ENCODE data around the gene MYL5.
A peak's percentile ranks its signal among the peaks of the same experiment; 100 is the strongest.
"Not testable (repeated sequence)": the region's sequence is repeated elsewhere in the genome, so short reads cannot be mapped to it uniquely, and the experiment has no call there.

The MYL5 gene, protein sequence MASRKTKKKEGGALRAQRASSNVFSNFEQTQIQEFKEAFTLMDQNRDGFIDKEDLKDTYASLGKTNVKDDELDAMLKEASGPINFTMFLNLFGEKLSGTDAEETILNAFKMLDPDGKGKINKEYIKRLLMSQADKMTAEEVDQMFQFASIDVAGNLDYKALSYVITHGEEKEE

DNA sequence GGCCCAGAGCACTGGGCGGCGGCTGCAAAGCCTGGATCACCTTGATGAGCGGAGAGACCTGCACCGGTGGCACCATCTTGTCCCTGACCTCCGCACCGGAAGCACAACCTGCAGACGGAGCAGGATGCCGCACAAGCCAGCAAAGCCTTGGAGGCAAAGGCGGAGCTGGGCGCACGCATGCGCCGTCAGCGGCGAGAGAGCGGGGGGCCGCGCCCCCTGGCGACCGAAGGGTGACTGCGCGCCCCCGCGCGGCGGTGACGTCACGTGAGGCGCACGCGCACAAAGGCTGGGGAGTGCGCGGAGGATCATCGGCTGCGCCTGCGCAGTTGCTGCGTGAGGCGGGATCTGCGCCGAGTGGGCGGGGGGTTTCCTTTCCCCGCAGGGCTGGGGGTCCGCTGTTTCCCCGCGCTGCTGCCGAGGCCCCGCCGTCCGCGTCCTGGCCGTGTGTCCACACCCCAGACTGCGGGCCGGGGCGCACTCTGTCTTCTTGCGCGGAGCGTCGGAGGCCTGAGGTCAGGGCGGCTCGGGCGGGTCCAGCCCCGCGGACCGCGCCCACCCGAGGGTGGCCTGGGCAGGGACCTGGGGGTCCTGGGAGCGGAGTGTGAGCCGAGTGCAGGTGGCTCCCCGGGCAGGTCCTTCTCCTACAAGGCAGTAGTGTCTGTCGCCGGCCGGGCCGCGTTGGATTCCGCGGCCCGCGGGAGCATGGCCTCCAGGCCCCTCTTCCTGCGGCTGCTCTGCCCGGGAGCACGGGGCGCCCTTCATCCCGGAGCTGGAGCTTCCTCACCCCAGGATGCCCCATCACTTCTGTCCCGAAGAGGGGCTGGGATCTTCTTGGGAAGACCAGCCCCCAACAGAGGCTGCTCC, at the start of gene MYL5, which contains the start of gene ATP5ME:
Gene MYL5 (plus strand): TSS at position 371 of the 864 bp plus-strand sequence. CDS start 3,485 bp downstream, outside the sequence.
Gene ATP5ME (minus strand): TSS at position 105 of the 864 bp plus-strand sequence. CDS start 29 bp downstream, at position 76.
- peak; percentile 94 to 97 (median 96) for DNase-seq (ENCODE audit: low read depth in 3 of 3)

DNA sequence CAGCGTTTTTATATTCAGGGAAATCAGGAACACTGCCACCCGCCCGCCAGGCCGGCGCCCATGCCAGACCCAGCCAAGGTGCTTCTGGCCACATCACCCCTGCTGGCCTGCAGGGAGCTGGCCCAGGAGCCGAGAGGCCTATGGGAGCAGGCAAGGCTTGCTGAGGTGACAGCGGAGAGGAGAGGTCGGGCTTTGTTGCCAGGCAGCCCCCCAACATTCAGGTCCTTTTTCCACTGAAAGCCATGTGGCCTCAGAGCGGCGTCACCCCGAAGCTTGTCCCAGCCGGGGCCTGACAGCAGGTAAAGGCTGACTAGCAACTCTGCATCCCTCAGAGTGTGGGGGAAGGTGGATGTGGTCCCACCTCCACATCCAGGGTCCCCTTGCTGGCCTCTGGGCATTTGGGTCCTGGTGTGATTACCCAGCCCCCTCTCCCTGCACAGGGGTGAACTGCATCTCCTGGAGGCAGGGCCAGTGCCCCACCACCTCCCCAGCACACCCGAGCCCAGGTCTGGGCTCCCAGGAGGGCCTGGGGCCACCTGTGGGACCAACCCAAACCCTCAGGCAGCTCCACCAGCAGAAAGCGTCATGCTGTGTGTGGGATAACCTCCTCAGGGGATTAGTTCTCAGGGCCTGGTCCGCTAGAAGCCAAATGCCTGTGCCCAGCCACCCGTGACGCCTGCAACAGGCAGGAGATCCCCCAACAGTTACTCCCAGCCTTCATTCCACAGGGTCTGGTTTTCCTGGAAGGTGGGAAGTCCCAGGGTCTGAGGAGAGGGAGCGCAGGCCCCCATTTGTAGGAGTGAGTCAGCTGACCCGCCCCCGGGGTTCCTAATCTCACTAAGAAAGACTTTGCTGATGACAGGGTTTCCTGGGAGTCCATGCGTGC, 49.4 kb upstream of the MYL5 start, which contains the start of gene PDE6B:
Gene PDE6B (plus strand): TSS at position 869 of the 886 bp plus-strand sequence. CDS start 54 bp downstream, outside the sequence.
- DNase-seq (ENCODE audit: low read depth in 3 of 3): no peak

GRCh38 chr4:625631-626161, 48.6 kb upstream of the MYL5 start:
- DNase-seq (ENCODE audit: low read depth in 3 of 3): no peak

DNA sequence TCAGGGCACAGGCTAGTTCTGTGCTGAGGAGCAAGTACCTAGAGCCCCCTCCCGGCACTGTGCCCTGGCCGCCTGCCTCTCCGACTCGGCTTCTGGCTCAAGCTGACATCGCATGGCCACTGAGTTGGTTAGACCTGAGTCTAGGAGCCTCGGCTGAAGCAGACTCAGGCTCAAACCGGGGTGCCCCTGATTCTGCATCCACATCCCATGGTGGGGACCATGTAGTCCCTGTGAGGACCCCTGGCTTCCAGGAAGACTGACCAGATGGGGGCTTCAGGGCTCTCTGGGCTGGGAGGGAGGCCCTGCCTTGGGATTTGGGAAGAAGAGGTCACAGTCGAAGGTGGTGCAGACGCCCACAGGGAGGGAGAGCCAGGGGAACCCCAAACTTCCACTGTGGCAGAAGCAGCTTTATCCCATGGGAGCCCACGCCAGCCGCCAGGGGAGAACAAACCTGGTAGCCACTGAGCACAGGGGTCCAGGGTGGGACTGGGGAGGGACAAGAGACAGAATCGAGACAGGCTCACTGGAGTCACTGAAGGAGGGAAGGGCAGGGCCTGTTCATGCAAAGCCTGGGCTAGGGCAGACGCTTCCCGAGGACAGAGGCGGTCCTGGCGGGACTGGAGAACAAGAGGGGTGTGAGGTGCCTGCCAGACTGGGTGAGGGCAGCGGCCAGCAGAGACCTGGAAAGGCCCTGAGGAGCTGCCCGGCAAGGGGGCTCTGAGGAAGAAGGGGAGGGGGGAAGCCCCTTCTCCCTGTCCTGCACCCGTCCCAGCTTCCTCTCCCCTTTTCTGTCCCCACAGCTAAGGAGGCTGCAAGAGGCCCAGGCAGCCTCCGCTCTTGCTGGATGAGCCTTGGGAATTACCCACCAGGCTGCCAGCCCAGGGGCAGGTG, 47.9 kb upstream of the MYL5 start:
- DNase-seq (ENCODE audit: low read depth in 3 of 3): no peak

DNA sequence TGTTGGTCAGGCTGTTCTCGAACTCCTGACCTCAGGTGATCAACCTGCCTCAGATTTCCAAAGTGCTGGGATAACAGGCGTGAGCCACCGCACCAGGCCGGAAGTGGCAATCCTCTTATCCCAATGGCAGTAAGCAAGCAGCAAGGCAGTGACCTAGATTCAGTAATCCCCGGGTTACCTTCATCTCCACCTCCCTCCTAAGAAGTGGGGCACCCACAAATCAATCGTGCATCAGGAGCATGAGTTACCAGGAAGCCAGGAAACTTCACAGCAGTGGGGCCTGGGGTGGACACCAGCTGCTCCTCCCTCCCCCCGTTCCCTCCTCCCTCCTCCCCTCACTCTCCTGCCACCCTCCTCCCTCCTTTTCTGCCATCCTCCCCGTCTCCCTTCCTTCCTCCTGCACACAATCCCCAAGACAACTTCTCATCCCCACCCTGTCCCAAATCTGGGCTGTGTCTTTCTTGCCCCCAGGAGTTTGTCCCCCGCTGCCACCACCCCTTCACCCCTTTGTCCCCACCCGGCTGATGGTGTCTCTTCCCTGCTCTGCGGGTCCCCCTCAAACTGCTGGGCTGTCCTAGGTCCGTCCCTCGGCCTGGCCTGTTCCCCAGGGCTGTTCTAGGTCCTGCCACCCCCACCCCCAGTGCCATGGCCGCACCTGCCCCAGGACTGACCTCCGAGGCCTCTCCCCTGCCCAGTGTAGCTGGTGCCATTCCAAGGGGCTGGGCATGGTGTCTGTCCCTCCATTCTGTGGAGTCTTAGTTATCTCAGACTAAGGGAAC, 46.8 kb upstream of the MYL5 start:
- DNase-seq (ENCODE audit: low read depth in 3 of 3): no peak

GRCh38 chr4:628311-628741, 46.0 kb upstream of the MYL5 start:
- no peak for DNase-seq (ENCODE audit: low read depth in 3 of 3)

GRCh38 chr4:628821-629635, 45.3 kb upstream of the MYL5 start:
- DNase-seq (ENCODE audit: low read depth in 3 of 3): no peak

DNA sequence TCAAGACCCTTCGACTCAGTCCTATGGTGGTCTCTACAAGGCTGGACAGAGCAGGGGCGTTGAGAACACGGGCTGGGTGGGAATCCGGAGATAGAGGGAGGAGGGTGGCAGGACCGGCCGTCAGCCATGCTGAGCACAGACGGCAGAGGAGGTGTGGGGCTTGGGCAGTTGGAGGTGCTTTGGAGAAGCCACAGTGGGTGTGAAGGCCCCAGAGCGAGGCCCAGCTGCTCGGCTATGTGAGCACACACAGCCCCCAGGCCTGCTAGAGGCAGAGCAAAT, 44.8 kb upstream of the MYL5 start:
- DNase-seq (ENCODE audit: low read depth in 3 of 3): no peak

GRCh38 chr4:629915-630641, 44.3 kb upstream of the MYL5 start:
- DNase-seq (ENCODE audit: low read depth in 3 of 3): no peak

DNA sequence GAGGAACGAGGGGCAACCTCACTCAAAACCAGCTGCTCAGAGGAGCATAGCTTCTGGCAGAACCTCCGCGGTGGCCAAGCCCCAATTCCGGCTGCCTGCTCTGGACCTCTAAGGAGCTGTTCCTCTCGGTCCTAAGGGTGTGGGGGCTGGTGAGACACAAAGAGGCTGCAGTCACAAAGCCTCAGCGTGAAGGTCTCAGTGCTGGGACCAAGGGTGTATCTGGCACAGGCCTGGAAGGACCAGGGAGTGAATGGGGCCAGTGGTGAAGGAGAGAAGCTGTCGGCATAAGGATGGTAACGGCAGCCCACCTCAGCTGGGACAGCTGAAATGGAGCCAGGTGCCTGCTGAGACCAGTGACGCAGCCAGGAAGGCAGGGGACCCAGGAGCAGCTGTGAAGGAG, 43.7 kb upstream of the MYL5 start:
- DNase-seq (ENCODE audit: low read depth in 3 of 3): no peak

GRCh38 chr4:632196-632790, 42.0 kb upstream of the MYL5 start:
- DNase-seq (ENCODE audit: low read depth in 3 of 3): no peak

GRCh38 chr4:632926-633325, 41.4 kb upstream of the MYL5 start:
- no peak for DNase-seq (ENCODE audit: low read depth in 3 of 3)

- DNase-seq (ENCODE audit: low read depth in 3 of 3): no peak
Observed at GRCh38 chr4:633406-633805, 40.9 kb upstream of the MYL5 start.

DNA sequence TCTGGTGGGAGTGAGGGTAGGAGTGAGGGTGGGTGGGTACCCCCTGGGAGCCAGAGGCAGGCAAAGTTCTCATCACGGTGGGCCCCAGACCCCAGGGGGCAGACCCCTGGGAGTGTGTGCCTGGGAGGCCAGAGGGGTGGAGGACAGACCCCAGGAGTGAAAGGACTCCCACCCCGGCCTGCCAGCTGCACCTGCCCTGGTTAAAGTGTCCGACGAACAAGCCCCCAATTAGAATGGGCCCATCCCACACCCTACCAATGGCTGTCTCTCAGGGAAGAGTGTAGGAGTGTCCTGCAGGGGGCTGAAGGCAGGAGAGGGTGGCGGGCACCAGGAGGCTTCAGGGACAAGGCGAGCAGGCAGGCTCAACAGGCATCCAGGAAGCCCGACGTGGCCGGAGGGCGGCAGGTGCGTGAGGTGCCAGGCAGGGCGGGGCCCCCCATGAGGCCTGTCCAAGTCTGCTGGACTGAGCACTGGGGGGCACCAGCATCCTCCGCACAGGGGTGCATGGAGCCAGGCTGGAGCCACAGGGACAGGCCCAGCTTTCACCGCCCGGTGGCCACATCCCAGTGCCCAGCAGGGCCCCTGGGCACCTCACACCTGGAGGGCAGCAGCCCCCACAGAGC, 40.3 kb upstream of the MYL5 start:
- no peak for DNase-seq (ENCODE audit: low read depth in 3 of 3)

GRCh38 chr4:634599-634985, 39.8 kb upstream of the MYL5 start:
- DNase-seq (ENCODE audit: low read depth in 3 of 3): no peak

- not testable (repeated sequence) for DNase-seq (ENCODE audit: low read depth in 3 of 3)
Observed at GRCh38 chr4:635066-635835, 39.1 kb upstream of the MYL5 start.
